ENCODE measurements around the gene PDS5A.
A peak's percentile ranks its signal among the peaks of the same experiment; 100 is the strongest.
"Not testable (repeated sequence)": the region's sequence is repeated elsewhere in the genome, so short reads cannot be mapped to it uniquely, and the experiment has no call there.

Gene PDS5A, protein sequence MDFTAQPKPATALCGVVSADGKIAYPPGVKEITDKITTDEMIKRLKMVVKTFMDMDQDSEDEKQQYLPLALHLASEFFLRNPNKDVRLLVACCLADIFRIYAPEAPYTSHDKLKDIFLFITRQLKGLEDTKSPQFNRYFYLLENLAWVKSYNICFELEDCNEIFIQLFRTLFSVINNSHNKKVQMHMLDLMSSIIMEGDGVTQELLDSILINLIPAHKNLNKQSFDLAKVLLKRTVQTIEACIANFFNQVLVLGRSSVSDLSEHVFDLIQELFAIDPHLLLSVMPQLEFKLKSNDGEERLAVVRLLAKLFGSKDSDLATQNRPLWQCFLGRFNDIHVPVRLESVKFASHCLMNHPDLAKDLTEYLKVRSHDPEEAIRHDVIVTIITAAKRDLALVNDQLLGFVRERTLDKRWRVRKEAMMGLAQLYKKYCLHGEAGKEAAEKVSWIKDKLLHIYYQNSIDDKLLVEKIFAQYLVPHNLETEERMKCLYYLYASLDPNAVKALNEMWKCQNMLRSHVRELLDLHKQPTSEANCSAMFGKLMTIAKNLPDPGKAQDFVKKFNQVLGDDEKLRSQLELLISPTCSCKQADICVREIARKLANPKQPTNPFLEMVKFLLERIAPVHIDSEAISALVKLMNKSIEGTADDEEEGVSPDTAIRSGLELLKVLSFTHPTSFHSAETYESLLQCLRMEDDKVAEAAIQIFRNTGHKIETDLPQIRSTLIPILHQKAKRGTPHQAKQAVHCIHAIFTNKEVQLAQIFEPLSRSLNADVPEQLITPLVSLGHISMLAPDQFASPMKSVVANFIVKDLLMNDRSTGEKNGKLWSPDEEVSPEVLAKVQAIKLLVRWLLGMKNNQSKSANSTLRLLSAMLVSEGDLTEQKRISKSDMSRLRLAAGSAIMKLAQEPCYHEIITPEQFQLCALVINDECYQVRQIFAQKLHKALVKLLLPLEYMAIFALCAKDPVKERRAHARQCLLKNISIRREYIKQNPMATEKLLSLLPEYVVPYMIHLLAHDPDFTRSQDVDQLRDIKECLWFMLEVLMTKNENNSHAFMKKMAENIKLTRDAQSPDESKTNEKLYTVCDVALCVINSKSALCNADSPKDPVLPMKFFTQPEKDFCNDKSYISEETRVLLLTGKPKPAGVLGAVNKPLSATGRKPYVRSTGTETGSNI (N-terminal part only)

DNA sequence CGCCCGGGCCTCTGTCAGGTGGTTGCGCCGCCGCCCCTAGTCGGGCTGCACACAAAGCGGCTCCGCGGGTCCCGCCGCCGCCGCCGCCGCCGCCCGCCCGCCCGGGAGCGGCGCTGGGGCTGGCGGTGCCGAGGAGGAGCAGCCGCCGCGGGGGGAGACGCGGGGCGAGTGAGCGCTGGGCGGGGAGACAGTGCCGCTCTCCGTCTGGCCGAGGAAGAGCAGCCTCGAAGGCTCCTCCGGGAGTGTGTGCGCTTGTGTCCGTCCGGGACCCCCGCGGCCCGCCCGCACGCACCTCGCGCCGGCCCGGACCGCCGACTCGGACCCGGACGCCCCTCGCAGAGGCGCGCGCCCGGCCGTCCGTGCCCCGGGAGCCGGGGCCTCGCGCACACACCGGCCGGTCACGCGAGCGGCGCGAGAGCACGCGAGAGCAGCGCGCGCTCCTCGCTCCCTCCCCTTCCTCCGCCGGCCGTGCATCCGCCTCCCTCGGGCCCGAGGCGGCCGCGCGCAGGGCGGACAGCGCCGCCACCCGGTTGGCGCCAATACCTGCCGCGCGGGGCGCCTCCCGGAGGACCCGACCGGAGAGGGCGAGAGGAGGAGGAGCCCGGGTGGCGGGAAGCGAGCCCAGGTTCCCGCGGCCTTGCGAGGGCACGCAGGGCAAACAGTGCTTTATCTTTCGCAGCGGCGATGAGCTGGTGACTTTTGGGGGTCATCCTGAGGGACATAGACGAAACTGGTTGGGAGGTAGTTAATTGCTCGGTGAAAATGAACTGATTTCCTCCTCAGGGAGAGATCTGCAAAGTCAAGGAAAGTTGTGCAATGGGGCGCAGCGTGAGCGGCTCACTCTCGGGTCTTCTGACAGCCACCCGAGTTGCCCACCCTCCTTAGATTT lies at the start of gene PDS5A:
TSS of gene PDS5A (minus strand) at position 423 of the 889 bp plus-strand sequence. CDS start 1,334 bp downstream, outside the sequence.
- DNase-seq (ENCODE audit: low read depth), result peak; percentile 72

DNA sequence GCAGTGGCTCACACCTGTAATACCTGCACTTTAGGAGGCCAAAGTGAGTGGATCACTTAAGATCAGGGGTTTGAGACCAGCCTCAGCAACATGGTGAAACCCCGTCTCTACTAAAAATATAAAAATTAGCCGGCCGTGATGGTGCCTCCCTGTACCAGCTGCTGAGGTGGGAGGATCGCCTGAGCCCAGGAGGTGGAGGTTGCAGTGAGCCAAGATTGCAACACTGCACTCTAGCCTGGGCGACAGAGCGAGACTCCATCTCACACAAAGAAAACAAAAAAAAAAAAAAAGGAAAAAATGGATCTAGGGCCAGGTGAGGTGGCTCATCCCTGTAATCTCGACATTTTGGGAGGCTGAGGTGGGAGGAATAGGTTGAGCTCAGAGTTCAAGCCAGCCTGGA lies 46.3 kb upstream of the PDS5A start:
- DNase-seq (ENCODE audit: low read depth), result not testable (repeated sequence)

DNA sequence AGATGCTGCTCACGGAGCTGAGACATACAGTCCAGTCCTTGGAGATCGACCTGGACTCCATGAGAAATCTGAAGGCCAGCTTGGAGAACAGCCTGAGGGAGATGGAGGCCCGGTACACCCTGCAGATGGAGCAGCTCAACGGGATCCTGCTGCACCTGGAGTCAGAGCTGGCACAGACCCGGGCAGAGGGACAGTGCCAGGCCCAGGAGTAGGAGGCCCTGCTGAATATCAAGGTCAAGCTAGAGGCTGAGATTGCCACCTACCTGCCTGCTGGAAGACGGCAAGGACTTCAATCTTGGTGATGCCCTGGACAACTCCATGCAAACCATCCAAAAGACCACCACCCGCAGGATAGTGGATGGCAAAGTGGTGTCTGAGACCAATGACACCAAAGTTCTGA lies 43.4 kb upstream of the PDS5A start:
- not testable (repeated sequence) for DNase-seq (ENCODE audit: low read depth)

DNA sequence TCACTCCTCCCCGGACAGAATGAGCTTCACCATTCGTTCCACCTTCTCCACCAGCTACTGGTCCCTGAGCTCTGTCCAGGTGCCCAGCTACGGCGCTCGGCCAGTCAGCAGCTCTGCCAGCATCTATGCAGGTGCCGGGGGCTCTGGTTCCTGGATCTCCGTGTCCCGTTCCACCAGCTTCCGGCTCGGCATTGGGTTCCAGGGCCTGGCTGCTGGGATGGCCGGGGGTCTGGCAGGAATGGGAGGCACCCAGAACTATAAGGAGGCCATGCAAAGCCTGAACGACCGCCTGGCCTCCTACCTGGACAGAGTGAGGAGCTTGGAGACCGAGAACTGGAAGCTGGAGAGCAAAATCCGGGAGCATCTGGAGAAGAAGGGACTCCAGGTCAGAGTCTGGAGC lies 42.5 kb upstream of the PDS5A start:
- DNase-seq (ENCODE audit: low read depth), result no peak

DNA sequence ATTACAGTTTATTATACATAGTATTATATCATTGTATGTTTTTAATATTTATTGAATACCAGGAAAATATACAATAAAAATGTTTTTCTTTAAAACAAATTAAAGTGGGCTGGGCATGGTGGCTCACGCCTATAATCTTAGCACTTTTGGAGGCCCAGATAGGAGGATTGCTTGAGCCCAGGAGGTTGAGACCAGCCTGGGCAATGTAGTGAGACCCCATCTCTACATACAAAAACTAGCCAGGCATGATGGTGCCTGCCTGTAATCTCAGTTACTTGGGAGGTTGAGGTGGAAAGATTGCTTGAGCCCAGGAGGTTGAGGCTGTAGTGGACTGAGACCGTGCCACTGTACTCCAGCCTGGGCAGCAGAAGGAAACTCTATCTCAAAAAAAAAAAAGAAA lies 38.3 kb upstream of the PDS5A start:
- no peak for DNase-seq (ENCODE audit: low read depth)

DNA sequence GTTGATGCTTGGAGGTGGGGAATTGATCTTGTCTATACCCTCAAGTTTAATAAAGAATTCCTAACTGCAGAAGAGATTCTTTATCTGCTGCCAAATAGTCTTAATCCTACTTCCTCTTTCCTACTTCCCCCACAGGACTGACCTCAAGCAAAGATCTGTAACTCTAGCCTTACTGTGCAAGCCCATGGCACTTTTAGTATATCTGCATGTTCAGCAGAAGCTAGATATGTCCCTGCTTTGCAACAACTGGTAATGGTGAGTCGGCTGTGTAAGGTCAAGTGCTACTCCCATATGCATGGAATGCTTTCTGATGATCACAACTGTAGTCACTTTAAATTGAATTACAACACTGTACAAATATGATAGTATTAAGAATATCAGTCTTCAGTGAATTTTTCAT lies 26.3 kb upstream of the PDS5A start:
- DNase-seq (ENCODE audit: low read depth), result no peak

DNA sequence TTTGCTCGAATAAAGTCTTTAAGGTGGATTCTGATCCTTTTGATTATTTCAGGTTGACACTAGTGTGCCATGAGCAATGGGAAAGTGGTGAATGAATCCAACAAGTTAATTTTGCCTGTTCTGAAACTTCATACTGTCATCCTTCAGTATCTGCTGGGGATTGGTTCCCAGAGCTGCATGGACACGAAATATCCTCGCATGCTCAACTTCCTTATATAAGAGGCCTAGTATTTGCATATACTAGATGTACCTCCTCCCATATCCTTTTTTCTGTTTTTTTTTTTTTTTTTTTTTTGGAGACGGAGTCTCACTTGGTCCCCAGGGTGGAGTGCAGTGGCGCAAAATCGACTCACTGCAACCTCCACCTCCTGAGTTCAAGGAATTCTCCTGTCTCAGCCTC lies 23.0 kb upstream of the PDS5A start:
- no peak for DNase-seq (ENCODE audit: low read depth)

DNA sequence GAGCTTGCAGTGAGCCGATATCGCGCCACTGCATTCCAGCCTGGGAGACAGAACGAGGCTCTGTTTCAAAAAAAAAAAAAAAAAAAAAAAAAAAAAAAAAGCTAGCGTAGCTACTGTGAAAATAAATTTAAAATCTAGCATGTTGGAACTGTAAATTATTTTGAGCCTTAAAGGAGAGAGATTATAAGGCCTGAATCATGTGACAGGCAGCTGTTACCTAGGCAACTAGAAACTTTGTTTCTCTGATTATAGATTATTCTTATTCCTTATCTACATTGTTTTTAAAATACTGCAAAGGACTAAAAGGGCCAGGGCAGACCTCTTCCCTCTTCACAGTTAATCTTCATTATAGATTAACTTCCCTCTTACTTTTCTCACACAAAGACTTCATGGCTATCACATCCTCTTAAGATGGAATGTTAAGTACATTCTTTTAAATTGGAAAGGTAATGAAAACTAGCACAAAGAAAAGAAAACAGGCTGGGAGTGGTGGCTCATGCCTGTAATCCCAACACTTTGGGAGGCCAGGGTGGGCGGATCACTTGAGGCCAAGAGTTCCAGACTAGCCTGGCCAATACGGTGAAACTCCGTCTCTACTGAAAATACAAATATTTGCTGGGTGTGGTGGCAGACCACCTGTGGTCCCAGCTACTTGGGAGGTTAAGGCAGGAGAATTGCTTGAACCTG lies 21.1 kb upstream of the PDS5A start:
- no peak for DNase-seq (ENCODE audit: low read depth)

DNA sequence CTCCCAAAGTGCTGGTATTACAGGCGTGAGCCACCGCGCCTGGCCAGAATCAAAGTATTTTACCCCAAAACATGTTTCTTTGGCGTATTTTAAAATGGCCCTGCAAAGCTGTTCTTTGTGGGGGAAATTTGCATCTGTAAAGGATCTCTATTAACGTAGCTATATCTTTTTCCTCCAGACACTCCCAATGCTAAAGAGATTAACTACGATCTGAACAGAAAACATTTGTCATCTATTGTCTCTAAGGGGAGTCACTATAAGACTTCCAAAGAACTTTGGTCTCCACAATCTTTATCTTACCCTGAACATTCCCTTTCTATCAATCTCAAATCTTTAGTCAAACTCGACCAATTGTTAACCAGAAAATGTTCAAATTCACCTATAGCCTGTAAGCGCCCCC lies 19.1 kb upstream of the PDS5A start:
- no peak for DNase-seq (ENCODE audit: low read depth)

DNA sequence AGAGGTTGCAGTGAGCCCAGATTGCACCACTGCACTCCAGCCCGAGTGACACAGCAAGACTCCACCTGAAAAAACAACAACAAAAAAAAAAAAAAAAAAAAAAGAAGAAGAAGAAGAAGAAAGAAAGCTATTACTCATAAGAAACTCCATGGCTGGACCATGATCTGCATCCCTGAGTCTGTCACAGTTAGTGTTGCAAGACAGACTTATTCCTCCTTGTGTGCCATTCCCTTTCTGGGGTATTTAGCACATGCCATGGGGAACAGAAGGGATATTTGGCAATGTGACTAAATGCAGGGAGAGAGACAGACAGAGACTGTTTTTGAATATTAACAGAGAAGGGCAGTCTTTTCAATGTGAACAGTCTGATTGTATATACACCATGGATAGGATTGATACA lies 16.7 kb upstream of the PDS5A start:
- no peak for DNase-seq (ENCODE audit: low read depth)

DNA sequence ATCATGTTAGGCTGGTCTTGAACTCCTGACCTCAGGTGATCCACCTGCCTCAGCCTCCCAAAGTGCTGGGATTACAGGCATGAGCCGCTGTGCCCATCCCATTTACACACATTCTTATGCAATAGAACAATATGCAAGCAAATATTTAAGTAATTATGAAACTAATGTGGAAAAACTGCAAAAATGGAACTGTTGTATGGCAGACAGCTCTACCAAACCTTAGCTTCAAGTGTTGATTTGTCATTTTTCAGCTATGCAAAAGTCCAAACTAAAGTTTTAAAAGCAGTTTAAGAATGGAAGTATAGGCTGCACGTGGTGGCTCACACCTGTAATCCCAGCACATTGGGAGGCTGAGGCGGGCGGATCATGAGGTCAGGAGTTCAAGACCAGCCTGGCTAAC lies 11.7 kb upstream of the PDS5A start:
- not testable (repeated sequence) for DNase-seq (ENCODE audit: low read depth)

DNA sequence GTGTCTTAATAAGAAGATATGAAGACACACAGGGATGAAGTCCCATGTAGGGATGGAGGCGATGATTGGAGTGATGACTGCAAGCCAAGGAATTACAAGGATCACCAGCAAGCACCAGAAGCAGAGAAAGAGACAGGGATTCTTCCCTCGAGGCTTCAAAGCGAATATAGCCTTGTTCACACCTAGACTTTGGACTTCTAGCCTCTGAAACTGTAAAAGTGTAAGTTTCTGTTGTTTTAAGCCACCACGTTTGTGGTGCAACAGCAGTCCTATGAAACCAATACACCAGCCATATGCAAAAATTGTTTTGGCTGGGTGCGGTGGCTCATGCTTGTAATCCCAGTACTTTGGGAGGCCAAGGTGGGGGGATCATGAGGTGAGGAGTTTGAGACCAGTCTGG lies 9.8 kb upstream of the PDS5A start:
- DNase-seq (ENCODE audit: low read depth), result no peak

DNA sequence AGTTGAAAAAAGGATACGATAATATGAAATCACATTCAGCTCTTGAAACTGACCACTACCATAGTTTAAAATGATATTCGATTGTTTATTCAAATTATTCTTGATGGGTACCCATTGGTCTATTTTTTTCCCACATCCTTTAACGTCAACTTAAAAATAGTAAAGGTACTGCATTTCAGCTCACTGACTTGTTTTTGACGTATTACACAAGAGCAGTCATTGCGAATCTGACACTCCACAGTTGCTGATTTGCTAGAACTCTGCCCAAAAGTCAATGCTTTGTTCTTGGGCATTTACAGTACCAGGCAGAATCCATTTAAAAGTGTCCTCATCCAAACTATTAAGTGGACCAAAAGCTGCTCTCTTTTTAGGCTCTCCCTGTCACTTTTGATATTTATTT lies 1.2 kb upstream of the PDS5A start:
- DNase-seq (ENCODE audit: low read depth), result no peak

DNA sequence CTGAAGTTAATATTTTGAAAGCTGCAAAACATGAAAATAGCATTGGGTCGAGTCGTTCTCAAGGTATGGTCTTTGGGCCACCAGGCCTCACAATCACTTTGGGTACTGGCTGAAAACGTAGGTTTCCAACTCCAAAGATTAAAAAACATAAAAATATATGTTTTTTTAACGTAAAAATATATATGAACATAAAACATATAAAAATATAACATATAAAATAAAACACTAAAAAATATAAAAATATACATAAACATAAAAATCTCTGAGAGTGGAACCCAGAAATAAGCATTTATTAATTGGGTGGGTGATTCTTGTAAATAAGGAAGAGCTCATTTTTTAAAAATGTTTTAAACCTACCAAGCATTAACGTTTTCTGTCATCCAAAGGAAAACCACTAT lies 666 bp upstream of the PDS5A start:
- DNase-seq (ENCODE audit: low read depth), result no peak

DNA sequence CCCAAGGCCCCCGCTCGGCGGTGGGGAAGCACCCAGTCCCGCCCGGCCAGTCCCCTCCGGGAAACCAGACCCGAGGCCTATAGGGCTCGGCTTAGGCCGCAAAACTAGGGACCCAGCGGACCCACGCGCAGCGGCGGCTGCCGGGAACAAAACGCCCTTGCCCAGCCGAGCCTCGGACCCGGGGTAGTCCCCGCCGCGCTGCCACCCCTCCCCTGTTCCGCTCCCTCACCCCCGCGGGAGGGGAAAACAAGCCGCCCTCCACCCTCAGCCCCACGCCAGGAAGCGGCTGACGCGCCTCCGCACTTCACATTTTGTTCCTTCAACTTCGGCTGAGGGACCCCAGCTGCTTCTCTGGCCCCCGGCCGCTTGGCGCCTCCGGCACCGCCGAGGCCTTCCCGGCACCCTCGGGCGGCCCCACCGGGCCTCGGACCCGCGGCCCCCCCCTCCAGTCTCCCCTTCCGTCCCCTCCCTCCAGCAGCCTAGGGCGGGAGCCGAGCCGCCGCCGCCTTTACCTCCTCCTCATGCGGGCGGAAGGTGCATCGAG lies 694 bp downstream of the PDS5A start:
- peak; percentile 25 for DNase-seq (ENCODE audit: low read depth)

DNA sequence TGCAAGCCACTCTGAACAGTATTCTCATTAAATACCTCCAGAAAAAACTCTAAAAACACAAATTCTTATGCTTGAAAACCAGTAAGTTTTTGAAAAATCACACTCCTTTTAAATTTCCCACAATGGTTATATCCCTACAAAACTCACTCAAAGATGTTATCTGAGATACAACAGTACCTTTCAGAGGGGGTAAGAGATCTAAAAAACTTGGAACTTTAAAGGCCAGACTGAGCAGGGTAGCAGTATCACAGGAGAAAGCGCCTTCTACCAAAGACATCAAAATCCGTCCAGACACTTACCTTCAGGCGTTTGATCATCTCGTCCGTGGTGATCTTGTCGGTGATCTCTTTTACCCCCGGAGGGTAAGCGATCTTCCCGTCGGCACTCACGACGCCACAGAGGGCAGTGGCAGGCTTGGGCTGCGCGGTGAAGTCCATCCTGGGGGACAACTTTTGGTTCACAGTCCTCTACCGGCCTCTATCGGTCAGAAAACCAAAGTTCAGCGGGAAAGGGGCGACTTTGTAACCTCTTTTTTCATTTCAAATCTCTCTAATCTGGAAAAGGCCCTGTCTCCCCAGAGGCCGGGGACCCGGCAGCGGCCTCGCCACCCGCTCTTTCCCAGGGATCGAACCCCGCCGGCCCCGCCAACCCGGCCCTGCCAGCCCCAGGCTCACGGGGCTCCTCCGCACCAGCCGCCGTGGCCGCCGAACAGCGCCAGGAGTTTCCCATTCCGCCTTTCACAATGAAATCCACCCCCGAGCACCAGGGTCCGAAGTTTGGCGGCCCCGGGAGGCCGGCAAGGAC lies 1.4 kb downstream of the PDS5A start:
- peak; percentile 13 for DNase-seq (ENCODE audit: low read depth)

DNA sequence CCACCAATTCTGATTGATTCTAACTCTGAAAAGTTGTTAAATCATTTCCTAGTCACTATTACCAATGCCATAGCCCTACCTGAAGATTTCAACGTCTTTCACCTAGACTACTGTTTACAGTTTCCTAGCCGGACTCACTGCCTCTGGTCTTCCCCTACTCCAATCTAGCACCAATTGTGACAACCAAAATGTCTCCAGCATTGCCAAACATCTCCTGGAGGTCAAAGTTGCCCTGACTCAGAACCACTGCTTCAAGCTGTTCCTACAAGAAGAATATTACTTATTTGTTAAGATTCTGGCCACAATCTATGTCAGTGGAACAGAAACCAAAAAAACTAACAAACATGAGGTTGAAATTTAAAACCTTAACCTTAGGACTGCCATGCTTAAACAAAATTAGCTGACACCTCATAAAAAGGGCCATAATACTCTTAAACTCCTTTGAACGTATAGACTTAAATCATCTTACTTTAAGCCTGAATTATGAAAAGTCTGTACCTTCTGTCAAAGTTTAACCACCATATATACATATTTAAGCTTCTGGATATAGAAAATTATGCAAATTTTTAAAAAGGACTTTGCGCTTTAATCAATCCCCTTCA lies 2.1 kb downstream of the PDS5A start:
- no peak for DNase-seq (ENCODE audit: low read depth)

DNA sequence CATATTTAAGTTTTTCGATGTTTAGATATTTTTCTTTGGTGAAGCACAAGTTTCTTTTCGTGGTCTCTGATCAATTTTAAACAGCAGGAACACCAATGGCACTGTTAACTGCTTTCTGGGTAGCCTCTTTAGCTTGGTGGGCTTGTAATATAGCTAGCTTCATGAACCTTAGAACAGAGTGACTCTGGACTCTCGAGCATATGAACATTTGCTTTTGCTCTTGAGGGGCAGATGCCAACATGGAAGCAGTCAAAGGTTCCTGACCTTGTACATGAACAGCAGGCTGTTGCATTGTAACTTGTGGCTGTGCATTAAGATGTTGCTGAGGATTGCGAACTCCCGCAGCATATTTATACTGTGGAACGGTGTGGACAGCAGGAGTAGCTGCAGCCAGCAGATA lies 4.7 kb downstream of the PDS5A start:
- DNase-seq (ENCODE audit: low read depth), result not testable (repeated sequence)
